Panc1 (cell line): ENCODE measurements around the gene EPN2.

Experiments used
- CTCF ChIP-seq: fragments of 450-650 bp; IDR thresholded peaks from 2 replicates; pipeline ENCODE4 v1.5.1; 2017; ENCODE audit warnings: mild to moderate bottlenecking
- REST ChIP-seq, 2 experiments: IDR thresholded peaks; 2 replicates each; pipeline ENCODE4 v1.6.1; 2011 to 2012; ENCODE audit warnings: low read depth in 2 of 2, control low read depth in 1 of 2, low read length in 1 of 2, mild to moderate bottlenecking in 1 of 2, moderate library complexity in 1 of 2; ENCODE audit not compliant: insufficient read depth in 1 of 2

GRCh38 chr17:19354748-19355147, 117.6 kb downstream of the EPN2 start:
- TF ChIP-seq CTCF = no peak
- no peak for TF ChIP-seq REST (IDR thresholded peaks at IDR 0.05; ENCODE audit: insufficient read depth in 1 of 2, low read depth in 2 of 2, low read length in 1 of 2)
